Activated naive CD4-positive, alpha-beta T cell (primary cell): ENCODE measurements around the gene GYPB.
"Not testable (repeated sequence)": the region's sequence is repeated elsewhere in the genome, so short reads cannot be mapped to it uniquely, and the experiment has no call there.

ENCODE experiments used
- DNase-seq, 4 experiments: peaks; one replicate each; lab custom pipeline; 2025; lab: John Stamatoyannopoulos, UW

The GYPB gene

GRCh38 chr4:144014808-144015207 is 4.4 kb downstream of the GYPB start:
- no peak for DNase-seq

DNA sequence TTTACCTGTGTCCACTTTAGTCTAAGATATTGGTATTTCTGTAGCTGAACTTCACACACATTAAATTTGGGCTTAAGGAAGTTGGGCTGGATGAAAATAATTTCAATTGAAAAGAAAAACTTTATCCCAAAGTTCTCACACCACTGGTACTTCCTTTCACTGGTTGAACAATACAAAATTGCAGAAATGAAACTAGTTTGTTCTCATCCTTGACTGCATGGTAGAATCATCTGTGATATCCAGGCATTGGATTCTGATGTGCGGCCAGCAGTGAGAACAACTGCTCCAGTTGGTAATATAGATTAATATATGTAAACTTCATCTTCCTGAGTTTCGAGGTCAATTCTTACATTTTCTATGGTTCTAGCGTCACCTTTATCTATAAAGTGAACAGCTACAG is 10.6 kb downstream of the GYPB start:
- DNase-seq = not testable (repeated sequence)

DNA sequence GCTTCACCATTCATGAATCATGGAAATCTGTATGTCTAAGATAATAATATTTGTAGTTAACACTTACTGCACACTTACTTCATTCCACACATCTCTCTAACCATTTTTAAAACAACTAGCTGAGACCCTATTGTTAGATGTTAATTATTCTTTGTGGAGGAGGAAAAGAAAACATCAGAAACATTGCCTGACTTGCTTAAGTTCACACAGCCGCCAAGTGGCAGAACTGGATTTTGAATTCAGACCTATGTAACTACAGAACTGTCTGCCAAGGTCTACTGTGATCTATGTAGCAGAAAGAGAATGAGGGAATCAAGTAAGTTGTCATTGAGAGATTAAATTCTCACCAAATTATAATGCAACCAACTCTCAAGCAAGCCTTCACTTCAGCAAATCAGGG is 11.2 kb downstream of the GYPB start:
- not testable (repeated sequence) for DNase-seq

DNA sequence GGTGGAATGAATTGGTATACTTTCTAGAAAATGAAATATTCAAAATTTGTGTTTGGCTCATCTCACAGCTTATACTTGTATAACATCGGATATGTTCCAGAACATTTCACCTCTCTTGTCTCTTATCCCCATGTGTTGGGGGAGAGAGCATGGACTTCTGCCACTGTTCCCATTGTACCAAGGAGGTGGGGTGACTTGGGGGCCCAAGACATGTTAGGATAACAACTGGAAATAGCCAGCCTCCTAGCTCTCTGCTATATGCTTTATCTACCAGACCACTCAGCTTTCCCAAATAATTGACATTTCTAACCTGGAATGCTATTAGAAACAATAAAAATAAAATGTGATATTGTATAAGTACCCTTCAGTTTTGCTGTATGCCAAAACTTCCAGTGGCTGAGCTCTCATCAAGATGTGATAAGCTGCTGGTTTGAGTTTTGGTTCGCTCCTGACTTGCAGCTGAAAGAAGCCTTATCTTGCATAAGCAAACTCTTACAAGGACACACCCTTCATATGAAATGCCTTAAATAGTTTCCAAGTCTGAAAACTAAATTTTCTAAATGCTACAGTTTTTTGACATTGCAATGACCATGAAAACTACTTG is 12.9 kb downstream of the GYPB start:
- DNase-seq = not testable (repeated sequence)

- not testable (repeated sequence) for DNase-seq
Measured at GRCh38 chr4:144005558-144005953, 13.6 kb downstream of the GYPB start.

- DNase-seq = not testable (repeated sequence)
Measured at GRCh38 chr4:144004868-144005557, 14.2 kb downstream of the GYPB start.

DNA sequence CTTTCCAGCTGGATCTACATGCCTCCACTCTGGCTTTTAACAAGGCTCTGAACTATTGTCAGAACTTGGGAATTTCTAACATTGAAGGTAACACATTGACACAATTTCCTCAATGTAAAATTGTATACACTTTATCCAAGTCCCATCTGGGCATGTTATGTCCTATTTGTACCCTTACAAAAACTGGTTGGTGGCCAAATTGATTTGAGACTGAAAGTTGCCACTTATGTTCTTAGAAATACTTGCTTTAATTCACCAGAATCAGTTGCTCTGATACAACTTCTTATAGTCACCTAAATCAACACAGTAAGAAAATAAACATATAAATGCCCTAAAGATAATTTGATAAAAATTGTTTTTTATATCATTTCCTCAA is 15.3 kb downstream of the GYPB start:
- not testable (repeated sequence) for DNase-seq

GRCh38 chr4:144003205-144003889 is 15.8 kb downstream of the GYPB start:
- DNase-seq = not testable (repeated sequence)

DNA sequence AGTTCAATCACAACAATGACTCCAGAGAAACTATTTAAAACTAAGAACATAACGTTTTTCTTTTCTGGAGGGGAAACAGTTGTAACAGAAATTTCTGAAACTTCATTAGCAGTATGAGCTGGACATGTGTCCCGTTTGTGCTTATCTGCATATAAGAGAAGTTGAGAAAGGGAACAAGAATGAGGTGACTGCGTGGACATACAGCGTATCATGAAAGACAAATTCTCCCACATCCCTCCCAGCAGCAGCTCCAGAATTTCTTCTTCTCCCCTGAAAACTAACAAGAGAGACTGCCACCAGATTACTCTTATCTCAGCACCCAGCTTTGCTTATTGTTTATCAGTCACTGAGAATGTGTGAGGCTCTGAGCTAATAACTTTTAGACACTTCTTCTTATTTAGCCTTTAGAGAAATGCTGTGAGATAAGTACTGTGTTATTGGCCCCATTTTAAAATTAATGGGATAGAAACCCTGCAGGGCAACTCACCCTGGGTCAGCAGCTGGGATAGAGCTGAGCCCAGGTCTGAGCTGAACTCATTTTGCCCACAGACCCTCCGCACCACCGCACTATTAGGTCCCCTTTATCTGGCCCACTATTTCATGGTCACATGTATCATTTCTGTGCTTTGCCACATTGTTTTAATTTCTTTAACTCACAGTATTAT is 18.7 kb downstream of the GYPB start:
- DNase-seq = not testable (repeated sequence)

DNA sequence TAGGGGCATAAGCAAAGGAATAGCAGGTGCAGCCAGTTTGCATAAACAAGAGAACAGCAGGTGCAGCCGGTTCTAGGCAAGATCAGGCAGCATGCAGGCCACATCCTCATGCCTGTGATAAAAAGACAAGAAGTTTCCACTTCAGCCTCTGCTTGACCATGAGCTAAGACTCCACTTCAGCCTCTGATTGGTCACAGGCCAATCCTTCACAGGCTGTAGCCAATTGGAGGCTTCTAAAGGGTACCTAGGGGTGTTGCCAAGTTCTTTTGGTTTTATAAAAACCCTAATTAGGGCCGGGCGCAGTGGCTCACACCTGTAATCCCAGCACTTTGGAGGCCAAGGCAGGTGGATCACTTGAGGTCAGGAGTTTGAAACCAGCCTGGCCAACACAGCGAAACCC is 23.0 kb downstream of the GYPB start:
- DNase-seq = not testable (repeated sequence)

DNA sequence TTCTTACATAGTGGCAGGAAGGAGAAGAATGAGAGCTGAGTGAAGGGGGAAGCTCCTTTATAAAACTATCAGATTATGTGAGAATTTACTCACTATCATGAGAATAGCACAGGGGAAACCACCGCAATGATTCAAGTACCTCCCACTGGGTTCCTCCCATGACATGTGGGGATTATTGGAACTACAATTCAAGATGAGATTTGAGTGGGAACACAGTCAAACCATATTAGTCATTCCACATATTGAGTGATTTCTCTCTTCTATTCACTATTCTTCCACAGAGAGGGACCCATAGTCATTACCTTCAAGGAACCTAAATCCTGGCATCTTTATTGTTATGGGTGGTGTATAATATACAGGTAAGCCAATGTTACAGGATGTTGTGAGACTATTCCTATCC is 27.4 kb downstream of the GYPB start:
- DNase-seq = not testable (repeated sequence)

GRCh38 chr4:143990717-143991116 is 28.5 kb downstream of the GYPB start:
- DNase-seq = not testable (repeated sequence)

DNA sequence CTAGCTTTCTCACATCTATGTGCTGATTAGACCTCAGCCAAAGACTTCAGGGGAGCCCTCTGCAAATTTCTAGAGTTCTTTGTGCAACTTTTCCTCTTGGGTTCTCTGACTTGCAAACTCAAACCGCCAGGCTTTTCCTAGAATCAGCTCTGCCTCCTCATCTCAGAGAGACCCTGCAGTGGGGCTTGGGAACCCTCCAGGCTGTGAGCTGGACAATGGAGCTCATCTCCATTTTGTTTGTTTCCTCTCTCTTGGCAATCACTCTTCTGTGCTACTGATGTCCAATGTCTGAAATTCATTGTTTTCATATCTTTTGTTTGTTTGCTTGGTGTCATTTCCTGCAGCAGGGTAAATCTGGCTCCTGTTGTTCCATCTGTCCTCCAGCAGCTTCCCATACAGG is 33.0 kb downstream of the GYPB start:
- DNase-seq = no peak

DNA sequence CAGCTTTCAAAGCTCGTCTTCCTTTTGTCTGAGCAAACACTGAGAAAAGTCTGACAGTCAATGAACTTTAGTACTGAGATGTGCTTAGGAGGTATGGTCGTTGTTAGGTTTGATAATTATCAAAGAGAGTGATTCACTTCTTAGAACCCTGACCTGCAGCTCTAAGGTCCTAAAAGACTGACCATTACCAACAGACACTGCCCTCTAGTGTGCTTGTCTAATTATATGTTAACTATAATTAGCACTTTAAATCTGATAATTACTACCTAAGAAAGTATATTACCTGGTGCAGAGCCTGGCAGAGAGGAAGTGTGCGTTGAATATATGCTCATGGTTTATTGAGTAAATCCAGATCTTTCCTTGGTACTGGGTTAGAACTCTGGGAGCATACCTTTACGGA is 38.4 kb downstream of the GYPB start:
- DNase-seq = not testable (repeated sequence)

- DNase-seq = not testable (repeated sequence)
Measured at GRCh38 chr4:143975527-143975926, 43.7 kb downstream of the GYPB start.

DNA sequence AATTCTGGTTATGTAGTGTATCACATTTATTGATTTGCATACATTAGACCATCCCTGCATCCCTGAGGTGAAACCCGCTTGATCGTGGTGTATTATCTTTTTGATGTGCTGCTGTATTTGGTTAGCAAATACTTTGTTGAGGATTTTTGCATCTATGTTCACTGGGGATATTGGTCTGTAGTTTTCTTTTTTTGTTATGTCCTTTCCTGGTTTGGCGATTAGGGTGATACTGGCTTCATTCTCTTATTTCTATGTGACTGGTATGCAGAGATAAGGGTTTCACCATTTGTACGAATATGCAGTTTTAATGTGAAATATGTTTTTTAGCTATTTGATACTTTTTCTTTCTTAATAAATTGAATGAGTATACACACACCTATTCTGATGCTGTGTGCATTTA is 45.2 kb downstream of the GYPB start:
- not testable (repeated sequence) for DNase-seq

DNA sequence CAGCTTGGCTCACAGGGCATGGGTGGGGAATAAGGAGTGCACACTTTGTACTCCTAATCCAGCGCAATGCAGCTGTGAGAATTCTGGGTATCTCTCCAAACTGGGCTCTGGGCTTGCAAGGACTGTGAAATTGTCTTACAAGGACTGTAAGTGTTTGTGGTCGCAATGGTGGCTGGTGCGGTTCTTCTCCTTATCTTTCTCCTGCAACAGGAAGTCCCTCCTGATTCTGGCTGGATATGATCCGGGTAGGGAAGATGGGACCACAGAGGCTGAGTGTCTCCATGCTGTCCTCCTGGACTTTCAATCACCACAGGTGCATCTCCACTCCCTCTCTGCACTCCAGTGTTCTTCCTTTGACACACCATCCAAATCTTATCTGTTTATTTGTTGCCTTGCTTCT is 58.1 kb downstream of the GYPB start:
- DNase-seq = no peak

DNA sequence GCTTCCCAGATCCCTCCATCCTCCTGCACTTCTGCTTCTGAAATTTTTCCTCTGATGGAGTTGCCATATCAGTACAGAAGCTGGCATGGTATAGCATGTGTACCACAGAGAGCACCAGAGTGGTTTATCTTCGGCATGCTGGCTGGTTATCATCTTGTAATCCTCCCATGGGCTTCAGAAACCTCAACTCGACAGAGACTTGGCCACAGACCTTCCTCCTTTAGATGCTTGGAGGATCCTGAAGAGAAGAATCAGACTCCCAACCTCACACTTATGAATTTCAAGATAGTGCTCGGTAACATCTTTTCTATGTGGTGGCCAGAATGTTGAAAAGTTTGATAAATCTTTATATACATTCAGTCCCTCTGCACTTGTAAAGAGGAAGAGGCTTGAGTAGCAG is 63.9 kb downstream of the GYPB start:
- not testable (repeated sequence) for DNase-seq

GRCh38 chr4:143951458-143951972 is 67.7 kb downstream of the GYPB start:
- DNase-seq = not testable (repeated sequence)

DNA sequence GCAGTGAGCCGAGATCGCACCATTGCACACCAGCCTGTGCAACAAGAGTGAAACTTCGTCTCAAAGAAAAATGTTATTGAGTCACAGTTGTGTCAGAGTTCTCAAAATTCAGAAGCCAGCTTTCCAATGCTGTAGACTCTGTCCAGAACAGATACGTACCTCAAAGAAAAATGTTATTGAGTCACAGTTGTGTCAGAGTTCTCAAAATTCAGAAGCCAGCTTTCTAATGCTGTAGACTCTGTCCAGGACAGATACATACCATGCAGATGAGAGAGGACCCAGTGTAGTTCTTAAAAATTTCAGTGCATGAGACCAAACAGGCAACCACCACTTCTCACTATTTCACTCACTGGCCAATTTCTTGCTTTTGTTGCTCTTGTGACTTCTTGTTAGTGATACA is 68.2 kb downstream of the GYPB start:
- not testable (repeated sequence) for DNase-seq

DNA sequence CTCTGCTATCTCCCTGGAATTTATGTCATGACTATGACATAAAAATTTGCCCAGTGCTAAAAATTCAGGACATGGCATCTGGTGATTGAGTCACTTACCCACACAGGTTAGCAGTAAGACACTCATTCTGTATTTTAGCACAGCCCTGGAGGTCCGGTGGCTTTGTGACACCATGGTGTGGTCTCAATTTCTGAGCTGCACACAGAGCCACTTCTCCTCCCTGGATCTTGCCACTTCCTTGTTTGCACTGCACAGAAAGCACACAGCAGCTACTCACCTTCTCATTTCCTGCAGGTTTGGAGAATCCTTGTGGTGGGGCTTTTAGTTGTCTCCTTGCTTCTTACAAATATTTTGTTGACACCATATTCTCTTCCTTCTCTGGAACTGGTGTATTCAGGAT is 69.0 kb downstream of the GYPB start:
- DNase-seq = not testable (repeated sequence)

DNA sequence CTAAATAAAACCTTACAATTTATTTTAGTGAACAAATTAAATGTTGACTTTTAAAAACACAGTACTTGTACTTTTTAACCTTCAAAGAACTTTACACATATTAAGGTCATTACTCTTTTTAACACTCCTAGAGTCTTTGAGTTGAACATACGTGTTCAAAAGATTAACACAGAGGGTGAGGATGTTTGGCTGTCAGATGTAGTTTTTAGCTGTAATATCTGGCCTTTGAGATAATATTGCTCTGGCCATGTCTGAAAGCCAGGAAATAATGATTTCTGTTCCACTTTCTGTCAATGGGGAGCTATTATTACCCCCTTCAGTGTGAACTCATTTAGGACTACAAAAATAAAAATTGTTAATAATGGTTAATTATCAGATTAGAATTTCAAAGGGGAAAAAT is 71.7 kb downstream of the GYPB start:
- not testable (repeated sequence) for DNase-seq
